Measurements from ENCODE around the gene MICU1. TPM values are rescaled to one million over a fixed set of nuclear protein-coding genes. Genes with fewer than 3 reads are reported as not detected.

Gene MICU1
- polyA plus RNA-seq, 1 donor (not counting 4 experiments of a cell fraction or from before 2014, with no cell fraction given): 19.4 TPM

GRCh38 chr10:72484521-72484920, 141.4 kb downstream of the MICU1 start:
- no peak for FAIRE-seq

GRCh38 chr10:72483471-72483870, 142.4 kb downstream of the MICU1 start:
- no peak overlapping the region for H2AFZ ChIP-seq (ENCODE audit: control insufficient read depth, low read length)
- no peak overlapping the region for H3K27ac ChIP-seq (ENCODE audit: control insufficient read depth, insufficient read depth, low read length)
- H3K4me2 ChIP-seq (ENCODE audit: control insufficient read depth, extremely low read depth, insufficient read depth, low read depth, low read length): no peak overlapping the region
- dilution Hi-C loops (cut with MboI; ENCODE audit: extremely low pct_ligation_motif_present, low sequenced_read_pairs): no loop called here
- no peaks in the 10 kb centered on the region for H3K27me3 ChIP-seq (ENCODE audit: control insufficient read depth, extremely low read depth, insufficient read depth, low read length)
- H3K9me1 ChIP-seq (ENCODE audit: control insufficient read depth, extremely low read depth, insufficient read depth, low read length): no peaks in the 10 kb centered on the region
- no peak overlapping the region for H3K4me3 ChIP-seq (ENCODE audit: control insufficient read depth in 2 of 3, extremely low read depth in 1 of 3, insufficient read depth in 2 of 3, low read depth in 1 of 3, low read length in 3 of 3)
- no peak overlapping the region for H3K9ac ChIP-seq (ENCODE audit: control insufficient read depth, extremely low read depth, insufficient read depth, low read length)
- no peaks in the 10 kb centered on the region for H4K20me1 ChIP-seq (ENCODE audit: control insufficient read depth, extremely low read depth, insufficient read depth, low read length)
- no peaks in the 10 kb centered on the region for H3K36me3 ChIP-seq (ENCODE audit: control insufficient read depth in 2 of 2, extremely low read depth in 1 of 2, insufficient read depth in 2 of 2, low read length in 2 of 2)
- H3K4me1 ChIP-seq (ENCODE audit: control insufficient read depth, extremely low read depth, insufficient read depth, low read length): peaks cover under 1% of the 10 kb centered on the region
- no peak for TF ChIP-seq EZH2 (IDR thresholded peaks at IDR 0.05; ENCODE audit: low read length)
- TF ChIP-seq CTCF (optimal IDR thresholded peaks at IDR 0.05 in 1 of 3, IDR thresholded peaks at IDR 0.05 in 1 of 3, conservative IDR thresholded peaks at IDR 0.05 in 1 of 3; ENCODE audit: extremely low read depth in 1 of 3, insufficient read depth in 2 of 3, low read length in 3 of 3): no peak
- no peak for FAIRE-seq
- no peak for DNase-seq (ENCODE audit: low read depth, low spot score)
- H3K9me3 ChIP-seq (ENCODE audit: control insufficient read depth, low read depth, low read length): no peaks in the 10 kb centered on the region
- H3K79me2 ChIP-seq (ENCODE audit: control insufficient read depth, insufficient read depth, low read length): no peaks in the 10 kb centered on the region

More at GRCh38 chr10:72484521-72484920, 141.4 kb downstream of the MICU1 start:
- Histone ChIP-seq H3K79me2 (ENCODE audit: control insufficient read depth, insufficient read depth, low read length) (no peaks in the 10 kb centered on the region), H3K36me3 (ENCODE audit: control insufficient read depth in 2 of 2, extremely low read depth in 1 of 2, insufficient read depth in 2 of 2, low read length in 2 of 2) (no peaks in the 10 kb centered on the region), H3K27ac (ENCODE audit: control insufficient read depth, insufficient read depth, low read length) (no peak overlapping the region), H3K9me1 (ENCODE audit: control insufficient read depth, extremely low read depth, insufficient read depth, low read length) (no peaks in the 10 kb centered on the region), H4K20me1 (ENCODE audit: control insufficient read depth, extremely low read depth, insufficient read depth, low read length) (no peaks in the 10 kb centered on the region), H3K27me3 (ENCODE audit: control insufficient read depth, extremely low read depth, insufficient read depth, low read length) (no peaks in the 10 kb centered on the region), H3K4me1 (ENCODE audit: control insufficient read depth, extremely low read depth, insufficient read depth, low read length) (no peaks in the 10 kb centered on the region), H3K9me3 (ENCODE audit: control insufficient read depth, low read depth, low read length) (no peaks in the 10 kb centered on the region), H2AFZ (ENCODE audit: control insufficient read depth, low read length) (no peak overlapping the region), H3K9ac (ENCODE audit: control insufficient read depth, extremely low read depth, insufficient read depth, low read length) (no peak overlapping the region), H3K4me3 (ENCODE audit: control insufficient read depth in 2 of 3, extremely low read depth in 1 of 3, insufficient read depth in 2 of 3, low read depth in 1 of 3, low read length in 3 of 3) (no peak overlapping the region), H3K4me2 (ENCODE audit: control insufficient read depth, extremely low read depth, insufficient read depth, low read depth, low read length) (no peak overlapping the region)
- TF ChIP-seq CTCF (optimal IDR thresholded peaks at IDR 0.05 in 1 of 3, IDR thresholded peaks at IDR 0.05 in 1 of 3, conservative IDR thresholded peaks at IDR 0.05 in 1 of 3; ENCODE audit: extremely low read depth in 1 of 3, insufficient read depth in 2 of 3, low read length in 3 of 3) (no peak), EZH2 (IDR thresholded peaks at IDR 0.05; ENCODE audit: low read length) (no peak)
- DNase-seq (ENCODE audit: low read depth, low spot score): no peak
- dilution Hi-C loops (cut with MboI; ENCODE audit: extremely low pct_ligation_motif_present, low sequenced_read_pairs): no loop called here

Data from keratinocyte (primary cell).